CD4-positive, alpha-beta T cell treated with Interleukin-4 for 1 hour (primary cell): ENCODE results near the gene FAM135A.
"Not testable (repeated sequence)": the region's sequence is repeated elsewhere in the genome, so short reads cannot be mapped to it uniquely, and the experiment has no call there.

Experiments used
- DNase-seq, 2 donors: peaks; one replicate each; pipeline ENCODE4 v3.0.0-alpha.2; 2020 to 2022

FAM135A gene

GRCh38 chr6:70549327-70549726 is 136.0 kb downstream of the FAM135A start:
- no peak for DNase-seq

- no peak for DNase-seq
Observed at GRCh38 chr6:70551566-70551965, 138.3 kb downstream of the FAM135A start.

GRCh38 chr6:70552286-70552940 is 139.1 kb downstream of the FAM135A start:
- DNase-seq: not testable (repeated sequence)

- DNase-seq: no peak
Observed at GRCh38 chr6:70552974-70553373, 139.7 kb downstream of the FAM135A start.

DNA sequence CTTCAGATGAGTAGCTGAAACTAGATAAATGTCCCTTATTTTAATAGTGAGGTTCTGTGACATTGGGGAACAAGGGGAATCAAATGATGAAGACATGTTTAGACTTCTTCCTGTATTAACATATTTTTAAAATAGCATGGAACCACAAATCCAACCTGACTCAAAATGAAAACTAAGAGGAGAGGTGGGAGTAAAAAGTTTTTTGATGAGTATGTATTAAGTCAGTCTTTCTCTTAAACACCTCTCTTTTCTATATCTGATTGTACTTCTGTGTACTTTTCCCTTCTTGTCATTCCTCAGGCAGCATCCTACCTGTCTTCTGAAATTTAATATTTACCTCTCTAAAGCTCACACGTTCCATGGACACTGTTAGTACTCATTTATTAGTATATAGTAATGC is 144.7 kb downstream of the FAM135A start:
- no peak for DNase-seq

DNA sequence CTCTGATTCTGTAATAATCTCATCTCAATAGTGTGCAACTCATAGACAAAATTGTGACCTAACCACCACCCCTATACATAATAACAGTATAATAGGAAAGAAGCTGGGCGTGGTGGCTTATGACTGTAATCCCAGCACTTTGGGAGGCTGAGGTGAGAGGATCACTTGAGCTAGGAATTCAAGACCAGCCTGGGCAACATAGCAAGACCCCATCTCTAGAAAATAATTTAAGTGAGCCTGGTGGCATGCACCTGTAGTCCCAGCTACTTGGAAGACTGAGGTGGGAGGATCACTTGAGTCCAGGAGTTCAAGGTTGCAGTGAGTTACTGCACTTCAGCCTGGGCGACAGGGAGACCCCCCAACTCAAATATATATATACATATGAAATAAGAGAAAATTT is 149.1 kb downstream of the FAM135A start:
- DNase-seq: not testable (repeated sequence)

DNA sequence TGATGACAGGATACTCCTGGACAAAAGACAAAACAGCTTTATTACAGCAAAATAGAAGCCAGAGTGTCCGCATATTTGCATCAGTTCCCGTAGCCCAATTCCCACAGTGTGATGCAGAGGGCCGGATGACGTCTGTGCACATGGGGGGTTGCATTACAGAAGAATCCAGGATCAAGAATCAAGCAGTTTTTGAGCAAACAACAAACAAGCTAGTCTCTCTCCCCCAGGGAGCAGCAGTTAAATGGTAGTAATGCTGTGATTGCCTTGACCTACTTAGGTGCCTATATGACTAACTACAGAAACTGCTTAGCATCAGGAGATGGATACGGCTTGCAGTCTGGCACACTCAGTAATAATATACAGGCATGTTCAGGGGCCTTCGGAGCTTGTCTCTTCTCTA is 150.2 kb downstream of the FAM135A start:
- DNase-seq: no peak

DNA sequence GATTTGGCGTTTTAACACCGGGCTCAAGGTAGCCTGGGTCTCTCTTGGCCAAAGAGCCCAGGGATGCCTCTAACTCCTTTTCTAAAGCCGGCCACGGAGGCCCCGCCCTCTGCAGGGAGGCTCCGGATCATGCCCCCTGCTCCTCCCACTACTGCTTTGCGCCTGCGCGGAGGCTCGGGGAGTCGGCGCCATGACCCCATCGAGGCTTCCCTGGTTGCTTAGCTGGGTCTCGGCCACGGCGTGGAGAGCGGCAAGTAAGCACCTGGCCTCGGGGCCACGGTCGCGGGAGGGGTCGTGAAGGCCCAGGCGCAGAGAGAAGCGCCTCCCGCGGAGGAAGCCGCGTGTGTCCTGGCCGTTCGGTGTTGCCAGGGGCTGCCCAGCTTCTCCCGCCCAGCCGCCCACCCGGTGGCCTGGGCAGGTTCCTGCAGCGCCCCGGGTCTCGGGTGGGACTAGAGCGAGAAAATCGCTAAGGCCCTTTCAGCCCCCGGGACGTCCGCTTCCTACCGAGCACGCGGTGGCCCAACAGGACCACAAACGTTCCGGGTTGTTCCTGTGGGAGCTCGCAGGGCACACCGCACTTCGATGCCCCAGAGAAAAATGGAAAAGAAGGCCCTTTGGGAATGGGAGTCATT is 153.6 kb downstream of the FAM135A start, which contains the start of gene SDHAF4:
Gene SDHAF4 (plus strand): TSS at position 180 of the 632 bp plus-strand sequence. CDS start 11 bp downstream, at position 191.
- peak; percentile 94 for DNase-seq

GRCh38 chr6:70574643-70575042 is 161.3 kb downstream of the FAM135A start:
- DNase-seq: no peak

- DNase-seq: no peak
Observed at GRCh38 chr6:70575899-70576495, 162.7 kb downstream of the FAM135A start.

DNA sequence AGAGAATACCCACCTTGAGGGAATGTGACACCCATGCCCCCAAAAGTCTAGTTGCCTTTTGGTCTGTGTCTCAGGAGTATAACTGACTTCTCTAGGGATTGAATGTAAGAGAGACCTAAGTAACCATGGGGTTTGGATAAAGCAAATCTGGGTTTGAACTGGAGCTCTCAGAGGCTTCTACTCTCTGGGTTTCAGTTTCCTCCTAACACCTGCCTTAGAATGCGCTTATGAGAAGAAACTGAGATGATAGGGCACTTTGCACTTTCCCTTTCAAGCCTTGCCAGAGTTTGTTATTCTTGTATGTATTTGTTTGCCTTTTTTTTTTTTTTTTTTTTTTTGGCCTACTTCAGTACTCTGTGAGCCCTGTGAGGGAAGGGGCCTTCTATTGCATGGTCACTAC is 172.8 kb downstream of the FAM135A start:
- DNase-seq: no peak

DNA sequence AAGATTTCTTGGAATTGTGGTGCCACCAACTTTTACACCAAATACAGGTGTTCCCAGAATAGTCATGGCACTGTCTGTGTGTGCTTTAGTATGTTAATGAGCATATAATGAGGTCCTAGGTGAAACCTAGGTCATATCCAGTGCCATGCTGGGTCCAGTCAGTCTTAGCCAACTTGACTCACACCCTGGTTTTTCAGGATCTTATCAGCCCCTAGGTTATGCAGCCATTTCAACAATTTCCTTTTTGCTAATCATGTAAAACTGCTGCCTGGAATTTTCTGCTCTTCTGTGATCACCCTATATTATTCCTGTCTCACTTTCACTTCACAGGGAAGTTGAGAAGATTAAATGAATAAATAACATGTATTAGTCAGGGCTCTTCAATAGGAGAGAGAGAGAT is 177.1 kb downstream of the FAM135A start:
- no peak for DNase-seq

DNA sequence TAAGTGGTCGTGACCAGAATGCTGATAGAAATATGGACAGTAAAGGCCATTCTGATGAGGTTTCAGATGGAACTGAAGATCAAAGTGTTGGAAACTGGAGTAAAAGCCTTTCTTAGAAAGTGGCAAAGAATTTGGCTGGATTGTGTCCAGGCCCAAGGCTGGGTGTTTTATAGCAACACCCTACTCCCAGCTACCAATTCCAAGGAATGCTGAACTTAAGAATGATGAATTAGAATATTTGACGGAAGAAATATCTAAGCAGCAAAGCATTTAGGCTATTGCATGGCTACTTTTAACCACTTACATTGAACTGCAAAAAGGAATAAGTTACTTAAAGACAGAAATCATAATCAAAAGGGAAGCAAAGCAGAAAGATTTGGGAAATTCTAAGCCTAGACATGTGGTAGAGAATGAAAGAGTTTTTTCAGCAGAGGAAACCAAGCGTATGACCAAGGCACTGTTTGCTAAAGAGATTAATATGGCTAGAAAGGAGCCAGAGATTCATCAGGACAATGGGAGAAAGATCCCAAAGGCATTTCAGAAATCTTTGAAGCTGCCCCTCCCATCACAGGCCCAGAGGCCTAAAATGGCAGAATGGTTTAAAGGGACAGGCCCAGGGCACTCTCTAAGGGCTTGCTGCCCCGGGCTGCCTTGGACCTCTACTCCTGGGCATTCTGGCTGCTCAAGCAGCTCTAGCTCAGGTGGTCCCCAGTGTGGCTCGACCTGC is 179.2 kb downstream of the FAM135A start:
- no peak for DNase-seq

- DNase-seq: no peak
Observed at GRCh38 chr6:70593118-70593486, 179.8 kb downstream of the FAM135A start.

GRCh38 chr6:70599187-70599586 is 185.9 kb downstream of the FAM135A start:
- DNase-seq: peak in 1 of 2 donors; percentile 14

DNA sequence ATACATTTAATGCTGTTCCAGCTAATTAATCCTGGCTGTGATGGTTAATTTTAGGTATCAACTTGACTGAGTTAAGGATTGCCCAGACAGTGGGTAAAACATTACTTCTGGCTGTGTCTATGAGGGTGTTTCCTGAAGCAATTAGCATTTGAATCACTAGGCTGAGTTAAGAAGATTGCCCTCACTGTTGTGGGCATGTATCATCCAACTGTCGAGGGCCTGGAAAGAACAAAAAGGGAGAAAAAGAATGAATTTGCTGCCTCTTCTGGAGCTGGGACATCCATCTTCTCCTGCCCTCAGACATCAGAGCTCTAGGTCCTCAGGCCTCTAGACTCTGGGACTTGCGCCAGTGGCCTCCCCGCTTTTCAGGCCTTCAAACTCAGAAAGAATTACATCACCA is 187.7 kb downstream of the FAM135A start:
- no peak for DNase-seq

- no peak for DNase-seq
Observed at GRCh38 chr6:70604254-70604653, 190.9 kb downstream of the FAM135A start.

GRCh38 chr6:70607371-70607770 is 194.1 kb downstream of the FAM135A start:
- DNase-seq: not testable (repeated sequence)

DNA sequence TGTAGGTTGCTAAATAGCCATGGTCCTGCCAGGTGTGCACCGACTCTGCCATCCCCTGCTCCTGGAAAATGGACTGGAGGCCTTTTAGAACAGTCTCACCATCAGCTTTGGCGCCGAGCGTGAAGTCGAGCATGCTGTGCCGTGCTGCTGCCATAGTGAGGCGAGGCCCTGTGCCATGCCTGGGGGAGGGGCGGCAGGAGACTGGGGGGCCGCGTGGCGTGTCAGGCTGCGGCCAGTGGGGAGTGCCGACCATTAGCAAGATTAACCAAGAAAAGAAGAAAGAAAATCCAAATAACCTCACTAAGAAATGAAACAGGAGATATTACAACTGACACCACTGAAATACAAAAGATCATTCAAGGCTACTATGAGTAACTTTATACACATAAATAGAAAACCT is 195.9 kb downstream of the FAM135A start:
- not testable (repeated sequence) for DNase-seq
